ENCODE results near the gene TIPARP. TPM values are rescaled to one million over a fixed set of nuclear protein-coding genes. Genes with fewer than 3 reads are reported as not detected.

TIPARP gene
- polyA plus RNA-seq, 1 of the 3 experiments (the other 2 are of a cell fraction), result 6.2 TPM

GRCh38 chr3:156664011-156664830, 10.2 kb upstream of the TIPARP start (continued):
- no peak for TF ChIP-seq PBX3 (IDR thresholded peaks at IDR 0.05)
- no peak for TF ChIP-seq SIN3A (IDR thresholded peaks at IDR 0.05; ENCODE audit: borderline replicate concordance, low read depth, low read length)
- no peak for TF ChIP-seq JUND (IDR thresholded peaks at IDR 0.05)
- TF ChIP-seq USF2 (IDR thresholded peaks at IDR 0.05; ENCODE audit: borderline replicate concordance, low read depth, low read length), result no peak
- TF ChIP-seq MEF2A (IDR thresholded peaks at IDR 0.05; ENCODE audit: borderline replicate concordance, low read depth), result no peak
- TF ChIP-seq USF1 (IDR thresholded peaks at IDR 0.05; ENCODE audit: borderline replicate concordance, low read depth), result no peak

GRCh38 chr3:156664831-156665178, 9.6 kb upstream of the TIPARP start:
- POLR2A ChIA-PET, result no interaction called here
- Histone ChIP-seq H3K27ac (ENCODE audit: low read depth in 2 of 2, low read length in 1 of 2) (no peak overlapping the region), H2AFZ (ENCODE audit: low read depth) (no peak overlapping the region), H3F3A (replicated peaks; ENCODE audit: insufficient read depth) (no peaks in the 10 kb centered on the region), H3K4me2 (no peak overlapping the region), H3K4me1 (ENCODE audit: control insufficient read depth in 1 of 2, insufficient read depth in 2 of 2, low read depth in 1 of 2, low read length in 1 of 2) (peaks cover 0 to 10% of the 10 kb centered on the region in 2 experiments; a peak in 1 of 4 replicates), H3K4me3 (ENCODE audit: low read depth in 2 of 2, low read length in 1 of 2) (no peak overlapping the region), H3K9ac (no peak overlapping the region), H3K27me3 (ENCODE audit: insufficient read depth) (no peaks in the 10 kb centered on the region), H3K79me2 (ENCODE audit: insufficient read depth) (no peaks in the 10 kb centered on the region), H3K9me3 (no peaks in the 10 kb centered on the region), H3K36me3 (replicated peaks in 1 of 2; ENCODE audit: control insufficient read depth in 1 of 2, insufficient read depth in 2 of 2, low read length in 1 of 2) (no peaks in the 10 kb centered on the region), H4K20me1 (ENCODE audit: insufficient read depth) (no peaks in the 10 kb centered on the region), H3K9me2 (no peaks in the 10 kb centered on the region)
- CTCF ChIA-PET, result interaction anchor here (0.6 kb wide), 1 partner anchor 606 kb away, joined by 4 read pairs; no protein-coding TSS in a partner anchor
- no peak for TF ChIP-seq YY1 (IDR thresholded peaks at IDR 0.05; ENCODE audit: low read depth)
- TF ChIP-seq FOSL2 (IDR thresholded peaks at IDR 0.05; ENCODE audit: borderline replicate concordance, low read depth), result no peak
- no peak for TF ChIP-seq EZH2phosphoT487 (IDR thresholded peaks at IDR 0.05; ENCODE audit: borderline replicate concordance, low read depth)
- no peak for TF ChIP-seq CTCF (IDR thresholded peaks at IDR 0.05)
- no peak for TF ChIP-seq CHD2 (IDR thresholded peaks at IDR 0.05; ENCODE audit: low read length, partially characterized antibody)
- no peak for TF ChIP-seq ZBTB33 (IDR thresholded peaks at IDR 0.05; ENCODE audit: borderline replicate concordance, low read depth)
- TF ChIP-seq GABPA (IDR thresholded peaks at IDR 0.05; ENCODE audit: low read depth), result no peak
- no peak for TF ChIP-seq JUND (IDR thresholded peaks at IDR 0.05)
- no peak for TF ChIP-seq PBX3 (IDR thresholded peaks at IDR 0.05)
- no peak for TF ChIP-seq USF2 (IDR thresholded peaks at IDR 0.05; ENCODE audit: borderline replicate concordance, low read depth, low read length)
- TF ChIP-seq RAD21 (IDR thresholded peaks at IDR 0.05; ENCODE audit: low read length), result no peak
- no peak for TF ChIP-seq SIN3A (IDR thresholded peaks at IDR 0.05; ENCODE audit: borderline replicate concordance, low read depth, low read length)
- TF ChIP-seq USF1 (IDR thresholded peaks at IDR 0.05; ENCODE audit: borderline replicate concordance, low read depth), result no peak
- TF ChIP-seq EP300 (IDR thresholded peaks at IDR 0.05; ENCODE audit: borderline replicate concordance in 1 of 2, low read depth in 1 of 2, low read length in 1 of 2), result no peak
- no peak for TF ChIP-seq NFIC (IDR thresholded peaks at IDR 0.05; ENCODE audit: borderline replicate concordance)
- TF ChIP-seq TCF12 (IDR thresholded peaks at IDR 0.05), result no peak
- TF ChIP-seq MXI1 (IDR thresholded peaks at IDR 0.05; ENCODE audit: low read depth, low read length), result no peak
- no peak for TF ChIP-seq GATA2 (CRISPR knock-in tag; IDR thresholded peaks at IDR 0.05)
- TF ChIP-seq POLR2AphosphoS5 (IDR thresholded peaks at IDR 0.05; ENCODE audit: low read depth, low read length), result no peak
- no peak for DNase-seq

Data from SK-N-SH (cell line).